HCT116 (cell line): Measurements from ENCODE around the gene XYLT1. TPM values are rescaled to one million over a fixed set of nuclear protein-coding genes. Genes with fewer than 3 reads are reported as not detected.

Source experiments
- ATAC-seq: fragments of 200-7000 bp; cut with Tn5 transposase; 2 replicates; pipeline ENCODE4 v1.9.1; 2020; ENCODE audit warnings: mild to moderate bottlenecking, moderate library complexity
- BruUV-seq: library from RNA; stranded (reverse); fragments of 400-500 nt; replicated peaks from 2 replicates; lab custom pipeline; 2021; lab: Mats Ljungman, UMichigan
- CTCF ChIA-PET: fragments of 300-600 bp; sonication (Branson Sonifier 250); formaldehyde crosslinking; loops from one replicate; lab custom pipeline; 2021; ENCODE audit warnings: antibody characterized with exemption; lab: Charles Lee
- POLR2A ChIA-PET: fragments of 300-600, 350-600 bp; sonication (Branson Sonifier 250); formaldehyde crosslinking; loops from one replicate; lab custom pipeline; 2021; ENCODE audit warnings: antibody characterized with exemption; lab: Charles Lee
- RAD21 ChIA-PET, 2 experiments: fragments of 300-600 bp; sonication (Branson Sonifier 250); formaldehyde crosslinking; loops; one replicate each; lab custom pipeline; 2023; ENCODE audit warnings: low total read pairs in 2 of 2; ENCODE audit not compliant: uncharacterized antibody in 2 of 2, unreplicated experiment in 2 of 2, low non-redundant PET in 1 of 2; lab: Charles Lee
- DNase-seq: peaks from one replicate; pipeline ENCODE4 v3.0.0-alpha.2; 2010; ENCODE audit warnings: low read depth, low spot score
- H2AFZ ChIP-seq: fragments of 200-600 bp; shearing (Covaris generic), sonication (generic); 2 replicates; pipeline ENCODE4 v1.6.1; 2017; ENCODE audit warnings: low read depth, mixed run types, mixed read lengths, antibody characterized with exemption, low read length; ENCODE audit not compliant: poor library complexity, severe bottlenecking
- H3K27ac ChIP-seq: 2 replicates; pipeline ENCODE4 v1.5.1; 2012; ENCODE audit warnings: low read depth, low read length
- H3K27me3 ChIP-seq: fragments of 200-600 bp; sonication (generic); 2 replicates; pipeline ENCODE4 v1.6.1; 2016; ENCODE audit warnings: mixed run types, low read length, mixed read lengths; ENCODE audit not compliant: insufficient read depth
- H3K36me3 ChIP-seq, 2 experiments: fragments of 200-500 bp in 1 of 2; fragments of 200-600 bp in 1 of 2; sonication (Bioruptor generic) in 1 of 2; sonication (generic) in 1 of 2; 2 replicates each; pipeline versions ENCODE4 v1.5.1 to v1.6.1; 2014 to 2016; ENCODE audit warnings: low read length in 2 of 2, inconsistent platforms in 1 of 2, mixed read lengths in 1 of 2, mixed run types in 1 of 2; ENCODE audit not compliant: insufficient read depth in 2 of 2, control insufficient read depth in 1 of 2
- H3K4me1 ChIP-seq, 2 experiments: fragments of 200-600 bp in 1 of 2; sonication (generic) in 1 of 2; 2 replicates each; pipeline versions ENCODE4 v1.5.1 to v1.6.1; 2012 to 2017; ENCODE audit warnings: low read length in 2 of 2, inconsistent platforms in 1 of 2, mild to moderate bottlenecking in 1 of 2, mixed read lengths in 1 of 2, mixed run types in 1 of 2, moderate library complexity in 1 of 2; ENCODE audit not compliant: insufficient read depth in 2 of 2, control insufficient read depth in 1 of 2
- H3K4me2 ChIP-seq: fragments of 200-600 bp; sonication (generic); 2 replicates; pipeline ENCODE4 v1.6.1; 2017; ENCODE audit warnings: mixed run types, low read length, mixed read lengths
- H3K4me3 ChIP-seq, 2 experiments: fragments of 200-600 bp in 1 of 2; sonication (generic) in 1 of 2; replicated peaks in 1 of 2; 2 replicates each; pipeline ENCODE4 v1.5.1; 2011 to 2016; ENCODE audit warnings: low read length in 2 of 2, control low read depth in 1 of 2, low read depth in 1 of 2, mild to moderate bottlenecking in 1 of 2, mixed read lengths in 1 of 2, mixed run types in 1 of 2
- H3K79me2 ChIP-seq: fragments of 200-600 bp; sonication (generic); 2 replicates; pipeline ENCODE4 v1.6.1; 2017; ENCODE audit warnings: mild to moderate bottlenecking, mixed run types, low read length, moderate library complexity, mixed read lengths; ENCODE audit not compliant: insufficient read depth
- H3K9ac ChIP-seq: fragments of 200-600 bp; sonication (generic); 2 replicates; pipeline ENCODE4 v1.6.1; 2016; ENCODE audit warnings: low read length, mixed read lengths
- H3K9me2 ChIP-seq: fragments of 200-600 bp; sonication (generic), shearing (Covaris generic); 2 replicates; pipeline ENCODE4 v1.6.1; 2017; ENCODE audit warnings: mixed run types, mild to moderate bottlenecking, moderate library complexity; ENCODE audit not compliant: insufficient read depth
- H3K9me3 ChIP-seq, 2 experiments: fragments of 200-500 bp in 1 of 2; fragments of 200-600 bp in 1 of 2; sonication (Bioruptor generic) in 1 of 2; sonication (generic) in 1 of 2; 2 replicates each; pipeline ENCODE4 v1.6.1; 2014 to 2017; ENCODE audit warnings: low read length in 2 of 2, mixed read lengths in 2 of 2, inconsistent platforms in 1 of 2, low read depth in 1 of 2, mild to moderate bottlenecking in 1 of 2, mixed run types in 1 of 2, moderate library complexity in 1 of 2; ENCODE audit not compliant: control insufficient read depth in 1 of 2, insufficient read depth in 1 of 2
- H4K20me1 ChIP-seq: fragments of 200-600 bp; sonication (generic), shearing (Covaris generic); 2 replicates; pipeline ENCODE4 v1.6.1; 2017; ENCODE audit warnings: mixed run types, mild to moderate bottlenecking, moderate library complexity; ENCODE audit not compliant: insufficient read depth
- CBX3 ChIP-seq: IDR thresholded peaks from 2 replicates; pipeline ENCODE4 v1.6.1; 2012; ENCODE audit warnings: low read depth
- CTCF ChIP-seq, 3 experiments: fragments of 200-600 bp in 1 of 3; sonication (generic) in 1 of 3; IDR thresholded peaks in 2 of 3; conservative IDR thresholded peaks in 1 of 3; 2 replicates each; pipeline ENCODE4 v1.5.1; 2012 to 2017; ENCODE audit warnings: low read depth in 2 of 3, low read length in 2 of 3, antibody characterized with exemption in 1 of 3, borderline replicate concordance in 1 of 3, control low read depth in 1 of 3, mild to moderate bottlenecking in 1 of 3, mixed read lengths in 1 of 3, mixed run types in 1 of 3, moderate library complexity in 1 of 3; ENCODE audit not compliant: insufficient read depth in 1 of 3
- ELF1 ChIP-seq: IDR thresholded peaks from 2 replicates; pipeline ENCODE4 v1.6.1; 2012; ENCODE audit warnings: low read depth, borderline replicate concordance
- EZH2phosphoT487 ChIP-seq: fragments of 200-600 bp; IDR thresholded peaks from 2 replicates; pipeline ENCODE4 v1.6.1; 2018; ENCODE audit warnings: antibody characterized with exemption, borderline replicate concordance
- FOSL1 ChIP-seq: IDR thresholded peaks from 2 replicates; pipeline ENCODE4 v1.6.1; 2012; ENCODE audit warnings: low read depth
- POLR2A ChIP-seq: IDR thresholded peaks from 2 replicates; pipeline ENCODE4 v1.7.0; 2011; ENCODE audit warnings: borderline replicate concordance; ENCODE audit not compliant: insufficient read depth, insufficient read length; ENCODE audit errors: extremely low read depth
- POLR2AphosphoS5 ChIP-seq: IDR thresholded peaks from 2 replicates; pipeline ENCODE4 v1.6.1; 2011; ENCODE audit warnings: mild to moderate bottlenecking, low read depth, low read length, moderate library complexity
- SP1 ChIP-seq: IDR thresholded peaks from 2 replicates; pipeline ENCODE4 v1.6.1; 2012; ENCODE audit warnings: low read depth
- SRF ChIP-seq: IDR thresholded peaks from 2 replicates; pipeline ENCODE4 v1.6.1; 2012; ENCODE audit warnings: low read depth
- TCF7L2 ChIP-seq: IDR thresholded peaks from 2 replicates; pipeline ENCODE4 v1.7.0; 2011; ENCODE audit warnings: borderline replicate concordance, inconsistent platforms; ENCODE audit not compliant: insufficient read depth, insufficient read length; ENCODE audit errors: extremely low read depth
- YY1 ChIP-seq: IDR thresholded peaks from 2 replicates; pipeline ENCODE4 v1.6.1; 2011; ENCODE audit warnings: low read length, low read depth, moderate library complexity, mild to moderate bottlenecking; ENCODE audit not compliant: insufficient replicate concordance; ENCODE audit errors: extremely low read depth
- ZFX ChIP-seq: fragments of 450-650 bp; IDR thresholded peaks from 2 replicates; pipeline ENCODE4 v1.6.1; 2017
- ZNF274 ChIP-seq: fragments of 200-500 bp; sonication (Bioruptor generic); IDR thresholded peaks from 2 replicates; pipeline ENCODE4 v1.6.1; 2014; ENCODE audit warnings: mild to moderate bottlenecking, low read depth, low read length, inconsistent platforms
- intact Hi-C: fragments of 100-400 bp; cut with micrococcal nuclease; formaldehyde crosslinking; loops from 2 replicates; pipeline ENCODE4 v1.10.0; 2022
- total RNA-seq: library from RNA; stranded (reverse); gene quantifications from one replicate; pipeline ENCODE4 v1.2.1, GENCODE V29; 2021; ENCODE audit not compliant: unreplicated experiment
- TF ChIP-seq, protein P1 (sequence below): IDR thresholded peaks from 2 replicates; pipeline ENCODE4 v1.6.1; 2011; ENCODE audit warnings: mild to moderate bottlenecking, low read length, moderate library complexity; ENCODE audit not compliant: insufficient replicate concordance; ENCODE audit errors: extremely low read depth
- TF ChIP-seq, protein P2 (sequence below): IDR thresholded peaks from 2 replicates; pipeline ENCODE4 v1.6.1; 2012; ENCODE audit warnings: low read depth
- TF ChIP-seq, protein P3 (sequence below): IDR thresholded peaks from 2 replicates; pipeline ENCODE4 v1.6.1; 2012

XYLT1 gene
- total RNA-seq, 1 experiment from 2014 or later = 4.5 TPM

DNA sequence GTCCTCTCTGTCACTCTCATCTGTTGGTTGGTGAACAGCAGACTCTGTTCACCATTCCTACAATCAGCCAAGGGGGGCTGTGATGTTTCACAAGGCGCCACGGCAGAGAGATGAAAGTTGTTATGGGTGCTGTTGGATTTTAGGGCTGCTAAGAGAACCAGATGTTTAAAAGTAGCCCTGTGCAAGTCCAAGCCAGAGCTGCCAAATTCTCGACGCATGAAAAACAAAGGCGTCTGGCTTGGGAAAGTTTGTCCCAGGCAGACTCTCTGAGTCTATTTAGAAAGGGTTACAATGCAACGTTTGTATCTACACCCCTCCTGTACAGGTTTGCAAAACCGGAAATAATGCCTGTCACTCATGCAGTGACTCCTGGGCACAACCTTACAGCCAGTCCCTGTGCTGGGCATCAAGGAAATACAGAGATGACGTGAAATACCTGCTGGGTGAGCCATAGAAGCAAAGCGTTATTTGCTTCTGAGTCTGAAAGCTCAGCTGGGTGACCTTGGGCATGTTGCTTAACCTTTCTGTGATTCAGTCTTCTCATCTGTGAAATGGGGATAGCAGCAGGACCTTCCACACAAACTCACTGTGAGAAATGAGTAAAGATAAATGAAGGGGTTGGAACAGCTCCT, 74.8 kb downstream of the XYLT1 start:
- H3K9me2 ChIP-seq = no peaks in the 10 kb centered on the region
- peaks cover 2% of the 10 kb centered on the region; the same call in 1 of the 2 replicates for H3K27me3 ChIP-seq
- DNase-seq (no peak), ATAC-seq (no peak)
- no peak overlapping the region for H3K27ac ChIP-seq
- H3K9me3 ChIP-seq = no peaks in the 10 kb centered on the region
- no peaks in the 10 kb centered on the region for H3K79me2 ChIP-seq
- BruUV-seq = no TSS peak
- CTCF ChIA-PET = no interaction called here
- no peaks in the 10 kb centered on the region for H3K36me3 ChIP-seq
- no peak overlapping the region for H3K4me3 ChIP-seq
- H2AFZ ChIP-seq = no peak overlapping the region
- no peak overlapping the region for H3K9ac ChIP-seq
- no peaks in the 10 kb centered on the region for H3K4me1 ChIP-seq
- intact Hi-C loops = no loop called here
- RAD21 ChIA-PET = no interaction called here
- H3K4me2 ChIP-seq = no peak overlapping the region
- POLR2A ChIA-PET = no interaction called here
- no peak for TF ChIP-seq ZFX
- no peak for TF ChIP-seq CTCF (IDR thresholded peaks at IDR 0.05 in 2 of 3, conservative IDR thresholded peaks at IDR 0.05 in 1 of 3; ENCODE audit: borderline replicate concordance in 1 of 3, insufficient read depth in 1 of 3, low read depth in 2 of 3, low read length in 2 of 3)
- no peak for TF ChIP-seq TCF7L2
- no peak for TF ChIP-seq ZNF274
- no peak for TF ChIP-seq SP1
- TF ChIP-seq POLR2AphosphoS5 = no peak
- no peak for TF ChIP-seq SRF
- TF ChIP-seq, protein P1, sequence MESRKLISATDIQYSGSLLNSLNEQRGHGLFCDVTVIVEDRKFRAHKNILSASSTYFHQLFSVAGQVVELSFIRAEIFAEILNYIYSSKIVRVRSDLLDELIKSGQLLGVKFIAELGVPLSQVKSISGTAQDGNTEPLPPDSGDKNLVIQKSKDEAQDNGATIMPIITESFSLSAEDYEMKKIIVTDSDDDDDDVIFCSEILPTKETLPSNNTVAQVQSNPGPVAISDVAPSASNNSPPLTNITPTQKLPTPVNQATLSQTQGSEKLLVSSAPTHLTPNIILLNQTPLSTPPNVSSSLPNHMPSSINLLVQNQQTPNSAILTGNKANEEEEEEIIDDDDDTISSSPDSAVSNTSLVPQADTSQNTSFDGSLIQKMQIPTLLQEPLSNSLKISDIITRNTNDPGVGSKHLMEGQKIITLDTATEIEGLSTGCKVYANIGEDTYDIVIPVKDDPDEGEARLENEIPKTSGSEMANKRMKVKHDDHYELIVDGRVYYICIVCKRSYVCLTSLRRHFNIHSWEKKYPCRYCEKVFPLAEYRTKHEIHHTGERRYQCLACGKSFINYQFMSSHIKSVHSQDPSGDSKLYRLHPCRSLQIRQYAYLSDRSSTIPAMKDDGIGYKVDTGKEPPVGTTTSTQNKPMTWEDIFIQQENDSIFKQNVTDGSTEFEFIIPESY = no peak
- TF ChIP-seq, protein P2, sequence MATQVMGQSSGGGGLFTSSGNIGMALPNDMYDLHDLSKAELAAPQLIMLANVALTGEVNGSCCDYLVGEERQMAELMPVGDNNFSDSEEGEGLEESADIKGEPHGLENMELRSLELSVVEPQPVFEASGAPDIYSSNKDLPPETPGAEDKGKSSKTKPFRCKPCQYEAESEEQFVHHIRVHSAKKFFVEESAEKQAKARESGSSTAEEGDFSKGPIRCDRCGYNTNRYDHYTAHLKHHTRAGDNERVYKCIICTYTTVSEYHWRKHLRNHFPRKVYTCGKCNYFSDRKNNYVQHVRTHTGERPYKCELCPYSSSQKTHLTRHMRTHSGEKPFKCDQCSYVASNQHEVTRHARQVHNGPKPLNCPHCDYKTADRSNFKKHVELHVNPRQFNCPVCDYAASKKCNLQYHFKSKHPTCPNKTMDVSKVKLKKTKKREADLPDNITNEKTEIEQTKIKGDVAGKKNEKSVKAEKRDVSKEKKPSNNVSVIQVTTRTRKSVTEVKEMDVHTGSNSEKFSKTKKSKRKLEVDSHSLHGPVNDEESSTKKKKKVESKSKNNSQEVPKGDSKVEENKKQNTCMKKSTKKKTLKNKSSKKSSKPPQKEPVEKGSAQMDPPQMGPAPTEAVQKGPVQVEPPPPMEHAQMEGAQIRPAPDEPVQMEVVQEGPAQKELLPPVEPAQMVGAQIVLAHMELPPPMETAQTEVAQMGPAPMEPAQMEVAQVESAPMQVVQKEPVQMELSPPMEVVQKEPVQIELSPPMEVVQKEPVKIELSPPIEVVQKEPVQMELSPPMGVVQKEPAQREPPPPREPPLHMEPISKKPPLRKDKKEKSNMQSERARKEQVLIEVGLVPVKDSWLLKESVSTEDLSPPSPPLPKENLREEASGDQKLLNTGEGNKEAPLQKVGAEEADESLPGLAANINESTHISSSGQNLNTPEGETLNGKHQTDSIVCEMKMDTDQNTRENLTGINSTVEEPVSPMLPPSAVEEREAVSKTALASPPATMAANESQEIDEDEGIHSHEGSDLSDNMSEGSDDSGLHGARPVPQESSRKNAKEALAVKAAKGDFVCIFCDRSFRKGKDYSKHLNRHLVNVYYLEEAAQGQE = no peak
- TF ChIP-seq CBX3 = no peak
- no peak for TF ChIP-seq FOSL1
- TF ChIP-seq, protein P3, sequence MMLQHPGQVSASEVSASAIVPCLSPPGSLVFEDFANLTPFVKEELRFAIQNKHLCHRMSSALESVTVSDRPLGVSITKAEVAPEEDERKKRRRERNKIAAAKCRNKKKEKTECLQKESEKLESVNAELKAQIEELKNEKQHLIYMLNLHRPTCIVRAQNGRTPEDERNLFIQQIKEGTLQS = no peak
- no peak for TF ChIP-seq YY1
- TF ChIP-seq ELF1 = no peak
- no peak for TF ChIP-seq POLR2A
- TF ChIP-seq EZH2phosphoT487 = no peak
- TF ChIP-seq, all 23 proteins: peak for 0
- no peaks in the 10 kb centered on the region for H4K20me1 ChIP-seq
